H1 (cell line): ENCODE data around the gene STEAP3. TPM values are rescaled to one million over a fixed set of nuclear protein-coding genes. Genes with fewer than 3 reads are reported as not detected.

Experiments
- CTCF ChIA-PET: fragments of 300-600 bp; sonication (Branson Sonifier 250); formaldehyde crosslinking; loops from one replicate; lab custom pipeline; 2021; ENCODE audit not compliant: partially characterized antibody; lab: Charles Lee
- POLR2A ChIA-PET: fragments of 300-600 bp; sonication (Branson Sonifier 250); formaldehyde crosslinking; loops from one replicate; lab custom pipeline; 2021; ENCODE audit warnings: inconsistent platforms; ENCODE audit not compliant: partially characterized antibody; lab: Charles Lee
- DNase-seq, 2 experiments: peaks; one replicate each; pipeline versions ENCODE4 v3.0.0 to v3.0.0-alpha.2; 2010 to 2022; ENCODE audit warnings: low spot score in 2 of 2, low read depth in 1 of 2, mixed read lengths in 1 of 2
- FAIRE-seq: peaks from 2 replicates; lab custom pipeline; 2011; peaks lifted over from hg19 to GRCh38; lab: Jason Lieb, UNC
- H2AFZ ChIP-seq: 2 replicates; pipeline ENCODE4 v1.8.1; 2012; ENCODE audit warnings: low read length, inconsistent platforms
- H2AK5ac ChIP-seq: 2 replicates; pipeline ENCODE4 v1.6.1; 2013; ENCODE audit warnings: low read depth, low read length
- H2BK120ac ChIP-seq: replicated peaks from 2 replicates; pipeline ENCODE3; 2013; ENCODE audit warnings: low read depth, low read length, inconsistent platforms
- H2BK12ac ChIP-seq: 2 replicates; pipeline ENCODE4 v1.6.1; 2013; ENCODE audit warnings: low read depth, low read length
- H2BK15ac ChIP-seq: 2 replicates; pipeline ENCODE4 v1.6.1; 2013; ENCODE audit warnings: low read length
- H2BK20ac ChIP-seq: 2 replicates; pipeline ENCODE4 v1.6.1; 2013; ENCODE audit warnings: low read length
- H2BK5ac ChIP-seq: 2 replicates; pipeline ENCODE4 v1.6.1; 2013; ENCODE audit warnings: low read depth, low read length
- H3K14ac ChIP-seq: 2 replicates; pipeline ENCODE4 v1.6.1; 2013; ENCODE audit warnings: inconsistent platforms; ENCODE audit not compliant: insufficient read length
- H3K18ac ChIP-seq: 2 replicates; pipeline ENCODE4 v1.6.1; 2013; ENCODE audit warnings: low read length; ENCODE audit errors: extremely low read depth
- H3K23ac ChIP-seq: 2 replicates; pipeline ENCODE4 v1.6.1; 2013; ENCODE audit warnings: inconsistent platforms; ENCODE audit not compliant: insufficient read length
- H3K23me2 ChIP-seq: 2 replicates; pipeline ENCODE4 v1.6.1; 2013; ENCODE audit warnings: low read depth, low read length
- H3K27ac ChIP-seq: 2 replicates; pipeline ENCODE4 v1.6.1; 2011; ENCODE audit warnings: low read depth, low read length, inconsistent platforms
- H3K27me3 ChIP-seq, 4 experiments: replicated peaks in 1 of 4; 1 replicate in 1 of 4; 2 replicates in 3 of 4; pipeline versions ENCODE4 v1.6.1 to v1.8.1; 2011 to 2013; ENCODE audit warnings: low read length in 3 of 4, mild to moderate bottlenecking in 3 of 4, inconsistent platforms in 2 of 4, mixed read lengths in 2 of 4, moderate library complexity in 1 of 4; ENCODE audit not compliant: control insufficient read depth in 3 of 4, insufficient read depth in 3 of 4; ENCODE audit errors: extremely low read depth in 1 of 4
- H3K36me3 ChIP-seq, 4 experiments: 2 replicates each; pipeline versions ENCODE4 v1.6.1 to v1.8.1; 2011 to 2013; ENCODE audit warnings: mild to moderate bottlenecking in 4 of 4, low read length in 3 of 4, moderate library complexity in 2 of 4, control low read depth in 1 of 4, inconsistent platforms in 1 of 4; ENCODE audit not compliant: insufficient read depth in 4 of 4, control insufficient read depth in 2 of 4
- H3K4ac ChIP-seq: replicated peaks from 2 replicates; pipeline ENCODE3; 2013; ENCODE audit warnings: low read length, low read depth, mixed read lengths, inconsistent platforms; ENCODE audit not compliant: insufficient read length
- H3K4me1 ChIP-seq, 4 experiments: replicated peaks in 1 of 4; 1 replicate in 1 of 4; 2 replicates in 3 of 4; pipeline versions ENCODE4 v1.6.1 to v1.8.1; 2011 to 2013; ENCODE audit warnings: low read length in 3 of 4, inconsistent platforms in 2 of 4, mixed read lengths in 1 of 4; ENCODE audit not compliant: insufficient read depth in 4 of 4, control insufficient read depth in 3 of 4
- H3K4me2 ChIP-seq, 2 experiments: 2 replicates each; pipeline versions ENCODE4 v1.6.1 to v1.8.1; 2011 to 2013; ENCODE audit warnings: low read depth in 2 of 2, low read length in 2 of 2, control low read depth in 1 of 2, inconsistent platforms in 1 of 2, mild to moderate bottlenecking in 1 of 2; ENCODE audit not compliant: insufficient read depth in 1 of 2
- H3K4me3 ChIP-seq, 4 experiments: fragments of 200-600, 300-600 bp in 1 of 4; sonication (generic), shearing (Covaris generic), sonication (Bioruptor Twin) in 1 of 4; 2 replicates each; pipeline versions ENCODE4 v1.5.1 to v1.8.1; 2011 to 2016; ENCODE audit warnings: low read length in 4 of 4, low read depth in 3 of 4, control low read depth in 2 of 4, inconsistent platforms in 2 of 4, mild to moderate bottlenecking in 2 of 4, mixed read lengths in 1 of 4, moderate library complexity in 1 of 4; ENCODE audit not compliant: insufficient read depth in 2 of 4; ENCODE audit errors: extremely low read depth in 1 of 4
- H3K56ac ChIP-seq: replicated peaks from 2 replicates; pipeline ENCODE3; 2013; ENCODE audit warnings: low read depth, mild to moderate bottlenecking, mixed read lengths, low read length, inconsistent platforms; ENCODE audit not compliant: insufficient read length
- H3K79me1 ChIP-seq: 2 replicates; pipeline ENCODE4 v1.6.1; 2013; ENCODE audit warnings: low read depth, low read length, control low read depth
- H3K79me2 ChIP-seq, 2 experiments: 2 replicates each; pipeline versions ENCODE4 v1.6.1 to v1.8.1; 2012 to 2013; ENCODE audit warnings: low read length in 2 of 2, mild to moderate bottlenecking in 2 of 2, inconsistent platforms in 1 of 2; ENCODE audit not compliant: insufficient read depth in 2 of 2, control insufficient read depth in 1 of 2
- H3K9ac ChIP-seq, 4 experiments: replicated peaks in 1 of 4; 1 replicate in 1 of 4; 2 replicates in 3 of 4; pipeline versions ENCODE4 v1.6.1 to v1.8.1; 2011 to 2013; ENCODE audit warnings: low read depth in 3 of 4, low read length in 3 of 4, control low read depth in 2 of 4, mild to moderate bottlenecking in 2 of 4, moderate library complexity in 2 of 4, inconsistent platforms in 1 of 4; ENCODE audit errors: extremely low read depth in 1 of 4
- H3K9me3 ChIP-seq, 2 experiments: 2 replicates each; pipeline versions ENCODE4 v1.6.1 to v1.8.1; 2012 to 2013; ENCODE audit warnings: mild to moderate bottlenecking in 2 of 2, moderate library complexity in 2 of 2, control low read depth in 1 of 2, inconsistent platforms in 1 of 2, low read depth in 1 of 2, low read length in 1 of 2, mixed read lengths in 1 of 2; ENCODE audit not compliant: insufficient read depth in 2 of 2
- H4K20me1 ChIP-seq, 2 experiments: replicated peaks in 1 of 2; 2 replicates each; pipeline versions ENCODE3 to v1.8.1; 2011 to 2013; ENCODE audit warnings: inconsistent platforms in 2 of 2, low read length in 2 of 2, mild to moderate bottlenecking in 1 of 2; ENCODE audit not compliant: insufficient read depth in 2 of 2, control insufficient read depth in 1 of 2
- H4K5ac ChIP-seq: 2 replicates; pipeline ENCODE4 v1.6.1; 2013; ENCODE audit warnings: low read length, low read depth, mixed read lengths, inconsistent platforms; ENCODE audit not compliant: insufficient read length
- H4K8ac ChIP-seq: 2 replicates; pipeline ENCODE4 v1.8.0; 2013; ENCODE audit warnings: mild to moderate bottlenecking, moderate library complexity, low read length, inconsistent platforms; ENCODE audit not compliant: insufficient read depth; ENCODE audit errors: extremely low read depth
- H4K91ac ChIP-seq: replicated peaks from 2 replicates; pipeline ENCODE3; 2013; ENCODE audit warnings: low read length, mixed read lengths, inconsistent platforms; ENCODE audit not compliant: insufficient read length
- SP1 ChIP-seq: IDR thresholded peaks from 2 replicates; pipeline ENCODE4 v1.6.1; 2011; ENCODE audit warnings: low read depth, low read length
- WGBS, 2 experiments: shearing (Covaris generic) in 1 of 2; methylation state at CpG; one replicate each; pipeline versions ENCODE4 v1.1.6 to v1.1.7; 2013 to 2015; ENCODE audit warnings: low lambda C conversion rate in 2 of 2, mixed read lengths in 2 of 2, inconsistent platforms in 1 of 2, low coverage in 1 of 2, missing lambda C conversion rate in 1 of 2; ENCODE audit not compliant: insufficient replicate concordance in 2 of 2, insufficient coverage in 1 of 2, insufficient read length in 1 of 2; ENCODE audit errors: extremely low coverage in 1 of 2, missing lambda C conversion rate in 1 of 2; 5-methylcytosine and 5-hydroxymethylcytosine counted together
- polyA plus RNA-seq, 7 experiments: library from polyadenylated mRNA; depleted of rRNA in 3 of 7; stranded (reverse) in 5 of 7; unstranded in 2 of 7; fragments of >200 nt in 5 of 7; fragments of 200-250 nt in 2 of 7; gene quantifications; 1 replicate in 5 of 7; 2 replicates in 1 of 7; 4 replicates in 1 of 7; pipeline versions ENCODE4 v1.2.1 to v1.2.3, GENCODE V29; 2011 to 2013; ENCODE audit warnings: missing spikeins in 2 of 7, mixed read lengths in 2 of 7
- total RNA-seq: library from RNA; stranded (reverse); fragmentation: NEBNext Ultra II Directional; extraction: Animal tissue kit (Norgen Biotek cat#: 25700); gene quantifications from 2 replicates; pipeline ENCODE4 v1.2.1, GENCODE V29; 2021

STEAP3 gene
- total and polyA plus RNA-seq, 2 of the 8 experiments (the other 6 are each of a cell fraction or from before 2014, with no cell fraction given): 21.7 to 27.9 TPM

- Histone ChIP-seq H3K79me2 (no peaks in the 10 kb centered on the region), H3K79me1 (no peaks in the 10 kb centered on the region), H3K36me3 (no peaks in the 10 kb centered on the region), H4K20me1 (no peaks in the 10 kb centered on the region), H2BK20ac (no peak overlapping the region), H2AK5ac (no peak overlapping the region), H3K9me3 (no peaks in the 10 kb centered on the region), H2BK15ac (no peak overlapping the region), H4K91ac (no peak overlapping the region), H3K14ac (no peak overlapping the region), H2BK120ac (no peak overlapping the region), H4K5ac (no peak overlapping the region), H3K4me1 (peaks cover 0 to 7% (median 3%) of the 10 kb centered on the region in 4 experiments; a peak in 5 of 7 replicates), H3K4me3 (no peak overlapping the region), H3K27me3 (no peaks in the 10 kb centered on the region; a peak in 1 of 7 replicates), H3K23ac (no peak overlapping the region), H3K9ac (no peak overlapping the region), H3K4me2 (no peak overlapping the region), H3K4ac (no peak overlapping the region), H3K18ac (no peak overlapping the region), H3K27ac (no peak overlapping the region), H2AFZ (no peak overlapping the region), H2BK12ac (no peak overlapping the region), H3K56ac (no peak overlapping the region), H3K23me2 (no peaks in the 10 kb centered on the region), H4K8ac (no peak overlapping the region), H2BK5ac (no peak overlapping the region)
- POLR2A ChIA-PET: interaction anchor here (0.9 to 1.5 kb wide), 2 partner anchors 13 to 65 kb away, joined by 3 read pairs; no protein-coding TSS in a partner anchor
- no peak for DNase-seq
- no peak for TF ChIP-seq SP1
- CTCF ChIA-PET: interaction anchor here (1.1 to 2.2 kb wide), 7 partner anchors 9 to 330 kb away, joined by 3 to 5 read pairs (median 3); partner anchors contain the start of gene STEAP3
- FAIRE-seq: no peak
- 83% methylated on average over 10 of the region's 10 CpGs; no CpG with 5 or more reads in 1 of the 2 experiments for WGBS, 2 experiments
These were observed 11.4 kb upstream of the STEAP3 start for GRCh38 chr2:119212139-119212800.
